Measurements from ENCODE around the gene SMARCB1. TPM values are rescaled to one million over a fixed set of nuclear protein-coding genes. Genes with fewer than 3 reads are reported as not detected.

Gene SMARCB1
- total RNA-seq, 1 donor from 2014 or later, result 222 TPM

- DNase-seq (ENCODE audit: low read depth, low spot score), result no peak
These were observed 40.7 kb downstream of the SMARCB1 start for GRCh38 chr22:23827351-23827995.

GRCh38 chr22:23828800-23829680, 42.3 kb downstream of the SMARCB1 start:
- no peak for DNase-seq (ENCODE audit: low read depth, low spot score)
- peak overlapping the region; percentile 93 for H3K27ac Mint-ChIP-seq (ENCODE audit: unreplicated experiment)
- H3K9me3 Mint-ChIP-seq, result no peaks in the 10 kb centered on the region
- H3K27me3 Mint-ChIP-seq (ENCODE audit: low read depth), result no peaks in the 10 kb centered on the region
- H3K36me3 Mint-ChIP-seq (ENCODE audit: low read depth), result peaks cover 9% of the 10 kb centered on the region
- H3K4me1 Mint-ChIP-seq, result no peaks in the 10 kb centered on the region
- H3K4me3 Mint-ChIP-seq, result peak overlapping the region; percentile 16
- TF ChIP-seq CTCF (conservative IDR thresholded peaks at IDR 0.05), result no peak

More at GRCh38 chr22:23827351-23827995, 40.7 kb downstream of the SMARCB1 start:
- no peaks in the 10 kb centered on the region for H3K4me1 Mint-ChIP-seq
- no peaks in the 10 kb centered on the region for H3K9me3 Mint-ChIP-seq
- no peak overlapping the region for H3K27ac Mint-ChIP-seq (ENCODE audit: unreplicated experiment)
- no peak for TF ChIP-seq CTCF (conservative IDR thresholded peaks at IDR 0.05)
- no peaks in the 10 kb centered on the region for H3K27me3 Mint-ChIP-seq (ENCODE audit: low read depth)
- H3K36me3 Mint-ChIP-seq (ENCODE audit: low read depth), result peaks cover 15% of the 10 kb centered on the region
- no peak overlapping the region for H3K4me3 Mint-ChIP-seq

GRCh38 chr22:23829845-23830372, 43.1 kb downstream of the SMARCB1 start:
- peaks cover 9% of the 10 kb centered on the region for H3K36me3 Mint-ChIP-seq (ENCODE audit: low read depth)
- no peak for TF ChIP-seq CTCF (conservative IDR thresholded peaks at IDR 0.05)
- H3K27ac Mint-ChIP-seq (ENCODE audit: unreplicated experiment), result no peak overlapping the region
- H3K4me1 Mint-ChIP-seq, result no peaks in the 10 kb centered on the region
- no peaks in the 10 kb centered on the region for H3K27me3 Mint-ChIP-seq (ENCODE audit: low read depth)
- no peak for DNase-seq (ENCODE audit: low read depth, low spot score)
- H3K9me3 Mint-ChIP-seq, result no peaks in the 10 kb centered on the region
- H3K4me3 Mint-ChIP-seq, result no peak overlapping the region

GRCh38 chr22:23831261-23831660, 44.5 kb downstream of the SMARCB1 start:
- Mint-ChIP-seq H3K27ac (ENCODE audit: unreplicated experiment) (no peak overlapping the region), H3K27me3 (ENCODE audit: low read depth) (no peaks in the 10 kb centered on the region), H3K9me3 (no peaks in the 10 kb centered on the region), H3K4me3 (no peak overlapping the region), H3K4me1 (no peaks in the 10 kb centered on the region), H3K36me3 (ENCODE audit: low read depth) (peaks cover 6% of the 10 kb centered on the region)
- DNase-seq (ENCODE audit: low read depth, low spot score), result no peak
- no peak for TF ChIP-seq CTCF (conservative IDR thresholded peaks at IDR 0.05)

GRCh38 chr22:23831781-23832180, 45.0 kb downstream of the SMARCB1 start:
- Mint-ChIP-seq H3K36me3 (ENCODE audit: low read depth) (peaks cover 3% of the 10 kb centered on the region), H3K4me1 (no peaks in the 10 kb centered on the region), H3K27me3 (ENCODE audit: low read depth) (no peaks in the 10 kb centered on the region), H3K27ac (ENCODE audit: unreplicated experiment) (no peak overlapping the region), H3K4me3 (no peak overlapping the region), H3K9me3 (no peaks in the 10 kb centered on the region)
- DNase-seq (ENCODE audit: low read depth, low spot score), result no peak
- no peak for TF ChIP-seq CTCF (conservative IDR thresholded peaks at IDR 0.05)

Data from neural crest cell (in vitro differentiated cells).